Stimulated activated CD4-positive, alpha-beta T cell treated with anti-CD3 and anti-CD28 coated beads, Interleukin-1b, Interleukin-23, amount 100 ng/mL, for 24 hours (primary cell): ENCODE data around the gene C1QL3.
A peak's percentile ranks its signal among the peaks of the same experiment; 100 is the strongest.

ENCODE experiments used
- DNase-seq, 4 experiments: peaks; one replicate each; pipeline ENCODE4 v3.0.0-alpha.2; 2020; ENCODE audit warnings: low read depth in 4 of 4, low spot score in 1 of 4

Gene C1QL3

DNA sequence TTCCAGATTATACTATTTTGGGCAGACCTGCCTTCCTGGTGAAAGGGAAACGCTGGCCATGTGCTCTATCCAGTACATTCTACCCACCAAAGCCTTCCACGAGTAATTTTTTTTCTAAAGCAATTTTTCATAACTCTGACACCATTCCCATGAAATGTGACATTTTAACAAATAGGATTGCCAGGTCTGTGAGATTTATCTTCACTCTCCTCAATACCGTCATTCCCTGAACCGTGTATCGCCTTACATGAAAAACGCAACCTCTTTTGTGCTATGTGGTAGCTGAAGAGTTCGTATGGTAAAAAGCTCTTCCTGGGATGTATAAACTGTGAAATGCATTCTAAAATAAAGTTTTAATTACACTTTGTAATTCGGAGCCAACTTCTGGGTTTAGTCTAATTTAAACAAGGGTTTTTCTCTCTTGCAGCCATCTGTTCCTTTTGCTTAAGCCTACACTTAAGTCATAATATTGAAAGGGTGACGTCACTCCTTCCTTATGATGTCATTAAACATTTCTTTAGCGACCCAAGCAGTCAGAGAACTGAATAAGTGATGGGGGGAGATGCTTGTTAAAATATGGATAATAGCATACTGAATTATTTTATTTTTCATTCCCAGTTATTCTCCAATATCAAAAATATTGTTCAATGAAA, 27.7 kb downstream of the C1QL3 start:
- no peak for DNase-seq

DNA sequence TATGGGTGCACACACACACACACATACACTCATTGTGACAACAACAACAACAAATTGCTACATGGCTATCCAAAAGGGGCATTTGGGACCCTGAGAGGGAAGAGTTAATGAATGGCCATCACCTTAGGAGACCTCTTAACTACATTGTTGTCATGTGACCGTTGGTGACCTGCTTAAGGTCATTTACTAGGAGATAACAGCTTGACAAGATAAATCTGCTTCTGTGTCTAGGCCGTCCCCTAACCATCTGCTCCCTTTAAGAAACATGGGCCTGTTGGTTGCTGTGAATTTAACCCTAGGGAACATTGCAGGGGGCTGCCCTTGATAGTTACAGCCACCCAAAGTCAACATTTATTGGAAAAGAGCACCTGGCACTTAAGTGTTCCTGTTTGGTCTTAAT, 29.7 kb downstream of the C1QL3 start:
- no peak for DNase-seq

DNA sequence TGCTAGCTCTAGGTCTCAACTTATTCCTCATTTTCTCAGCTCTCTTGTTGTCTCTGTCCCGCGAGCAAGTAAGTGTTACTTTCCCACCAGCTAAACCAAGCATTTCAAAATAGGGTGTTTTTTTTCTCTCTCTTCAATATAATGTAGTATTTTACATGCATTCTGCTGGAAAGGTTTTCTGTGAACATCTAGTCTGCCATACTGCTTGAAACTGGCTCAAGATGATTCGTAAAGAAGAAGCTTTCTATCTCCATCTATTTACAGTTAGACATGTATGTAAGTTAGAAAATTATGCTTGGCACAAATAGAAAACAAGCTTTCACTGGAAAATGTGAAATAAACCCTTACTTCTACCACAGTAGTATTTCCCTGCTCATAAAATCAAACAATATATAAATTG, 31.2 kb downstream of the C1QL3 start:
- DNase-seq: no peak

DNA sequence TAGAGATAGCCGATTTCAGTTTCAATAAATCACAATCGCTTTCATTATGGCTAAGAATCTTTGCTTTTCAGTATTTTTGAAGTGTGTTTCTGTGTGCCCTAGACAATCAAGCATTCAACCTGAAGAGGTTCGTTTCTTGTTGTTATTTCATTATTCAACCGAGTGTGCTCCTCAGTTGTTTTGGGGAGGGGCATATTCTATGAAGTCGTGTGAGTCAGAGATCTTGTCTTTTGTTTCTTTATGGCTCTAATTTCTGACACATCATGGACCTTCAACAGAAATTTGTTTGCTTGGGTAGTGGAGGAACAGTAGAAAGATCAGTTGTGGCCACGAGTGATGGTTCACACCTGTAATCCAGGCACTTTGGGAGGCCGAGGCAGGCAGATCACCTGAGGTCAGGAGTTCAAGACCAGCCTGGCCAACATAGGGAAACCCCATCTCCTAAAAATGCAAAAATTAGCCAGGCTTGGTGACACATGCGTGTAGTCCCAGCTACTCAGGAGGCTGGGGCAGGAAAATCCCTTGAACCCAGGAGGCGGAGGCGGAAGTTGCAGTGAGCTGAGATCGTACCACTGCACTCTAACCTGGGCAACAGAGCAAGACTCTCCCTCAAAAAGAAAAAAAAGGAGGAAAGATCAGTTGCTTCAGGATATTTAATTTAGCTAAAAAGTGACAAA, 38.3 kb downstream of the C1QL3 start:
- no peak for DNase-seq

DNA sequence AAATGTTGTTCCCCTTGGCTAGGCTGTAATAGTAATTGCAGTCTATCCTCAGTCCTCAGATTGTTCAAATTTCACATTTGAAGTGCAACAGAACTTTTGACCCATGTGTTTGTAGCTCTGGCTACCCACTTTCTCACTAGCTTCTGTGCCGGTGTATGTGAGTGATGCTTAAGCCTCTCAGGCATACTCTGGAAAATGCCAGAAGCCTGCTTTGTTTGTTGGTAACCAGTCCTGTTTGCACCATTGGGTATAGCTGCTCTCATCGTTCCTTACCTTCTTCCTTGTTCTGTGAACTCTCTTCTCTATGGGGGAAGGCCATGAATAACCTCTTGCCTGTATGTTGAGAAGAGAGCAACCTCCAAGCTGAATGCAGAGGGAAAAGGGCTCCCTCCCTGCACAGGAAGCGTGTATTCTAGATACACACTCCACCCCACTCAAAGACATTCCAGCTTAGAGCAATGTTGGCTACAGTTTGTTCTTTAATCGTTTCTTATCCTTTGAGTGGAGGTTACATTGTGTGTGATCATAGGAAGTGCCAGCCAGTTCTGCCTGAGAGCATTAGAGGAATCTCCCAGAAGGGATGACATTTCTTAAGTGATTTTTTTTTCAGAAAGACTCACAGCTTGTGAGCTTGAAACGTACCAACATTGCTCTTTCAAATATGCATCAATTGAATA, 40.5 kb downstream of the C1QL3 start:
- no peak for DNase-seq

DNA sequence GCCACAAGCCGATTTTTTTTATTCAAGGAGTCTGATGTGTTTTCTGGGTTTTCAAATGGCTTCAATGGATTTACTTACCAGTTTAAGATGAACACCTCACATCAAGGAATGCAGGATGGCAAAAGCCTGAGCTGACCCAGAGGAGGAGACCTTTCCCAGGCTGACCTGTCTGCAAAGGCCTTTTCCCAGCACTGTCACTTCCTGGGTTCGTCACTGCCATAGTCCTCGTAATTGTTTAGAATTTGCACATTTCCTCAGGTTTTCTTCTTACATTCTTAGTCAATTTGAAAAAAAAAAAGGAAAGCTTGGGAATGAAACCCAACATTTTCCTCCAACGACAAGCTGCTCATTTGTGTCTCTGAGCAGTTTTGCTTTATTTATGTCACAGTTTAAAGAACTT, 42.9 kb downstream of the C1QL3 start:
- DNase-seq: no peak

DNA sequence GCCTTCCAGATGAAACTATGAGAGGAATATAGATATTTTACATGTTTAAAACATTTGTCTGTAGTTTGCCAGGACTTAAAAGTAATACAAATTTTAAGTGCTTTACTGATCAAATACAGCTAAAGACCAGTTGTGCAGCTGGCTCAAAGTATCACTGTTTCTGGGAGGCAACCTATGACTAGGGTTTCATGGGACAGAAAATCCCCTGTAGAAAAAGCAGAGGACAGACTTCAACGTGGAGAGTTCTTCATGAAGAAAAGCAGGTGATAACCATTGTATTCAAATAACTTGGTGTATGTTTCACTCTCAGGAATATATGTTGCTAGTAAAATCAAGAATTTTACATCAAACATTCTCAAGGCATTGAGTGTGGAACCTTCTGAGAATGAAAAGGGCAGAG, 43.9 kb downstream of the C1QL3 start:
- no peak for DNase-seq

DNA sequence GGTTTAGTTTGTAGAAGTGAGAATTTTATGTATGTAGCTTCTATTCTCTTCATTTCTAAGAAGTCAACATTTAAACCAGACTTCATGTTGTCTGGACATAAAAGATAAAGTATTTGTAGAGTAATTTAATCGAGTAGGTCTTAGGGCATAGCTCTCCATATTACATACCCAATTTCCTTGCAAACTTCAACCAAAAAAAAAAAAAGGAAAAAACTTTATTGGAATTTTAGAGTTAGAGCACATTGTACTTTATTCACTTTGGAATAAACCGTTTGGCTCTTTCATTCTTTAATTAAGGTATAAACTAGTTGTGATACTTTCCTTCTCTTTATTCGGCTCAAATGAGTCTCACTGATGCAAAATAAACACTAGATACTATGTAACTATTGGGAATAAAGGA, 48.9 kb downstream of the C1QL3 start:
- no peak for DNase-seq

DNA sequence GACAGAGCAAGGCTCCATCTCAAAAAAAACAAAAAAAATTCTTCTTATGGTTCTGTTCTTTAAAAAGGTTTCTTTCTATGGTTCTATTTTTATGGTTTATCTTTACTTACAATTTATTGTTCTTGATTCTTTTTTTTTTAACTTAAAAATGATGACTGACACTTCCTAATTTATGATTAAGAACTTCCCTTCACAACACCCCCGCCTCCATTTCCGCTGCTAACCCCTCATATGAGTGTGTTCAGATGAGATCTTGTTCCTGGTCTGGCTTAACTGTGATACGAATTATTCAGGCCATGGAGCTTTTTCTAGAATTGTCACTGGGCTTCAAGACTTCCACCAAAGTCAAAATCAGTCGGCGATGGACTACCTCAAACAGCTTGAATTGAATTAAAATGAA, 50.9 kb downstream of the C1QL3 start:
- peak in 2 of 4 experiments; percentile 5 to 13 for DNase-seq

DNA sequence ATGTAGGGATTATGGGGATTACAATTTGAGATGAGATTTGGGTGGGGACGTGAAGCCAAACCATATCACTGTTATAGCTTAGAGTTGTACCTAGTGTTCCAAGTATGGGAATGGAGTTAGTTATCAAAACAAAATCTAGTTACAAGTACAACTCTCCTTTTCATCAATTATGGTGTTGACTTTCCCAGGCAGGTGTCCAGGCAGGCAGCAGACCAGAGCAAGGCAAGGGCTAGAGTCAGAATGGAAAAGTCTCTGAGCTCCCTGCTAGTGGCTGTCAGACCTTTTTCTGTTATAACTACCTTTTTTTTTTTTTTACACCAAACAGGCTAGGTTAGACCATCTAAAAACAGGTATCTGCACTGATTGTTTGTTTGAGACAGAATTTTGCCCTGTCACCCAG, 55.7 kb downstream of the C1QL3 start:
- DNase-seq: no peak
